GM10266 (cell line): ENCODE results near the gene TSPYL2.

ENCODE experiments used
- DNase-seq: peaks from one replicate; pipeline ENCODE4 v3.0.0; 2012; ENCODE audit errors: extremely low spot score
- CTCF ChIP-seq: IDR thresholded peaks from 2 replicates; pipeline ENCODE4 v1.5.1; 2012; ENCODE audit warnings: mild to moderate bottlenecking, low read depth; ENCODE audit not compliant: control insufficient read depth, insufficient read depth; ENCODE audit errors: missing control alignments

Gene TSPYL2

DNA sequence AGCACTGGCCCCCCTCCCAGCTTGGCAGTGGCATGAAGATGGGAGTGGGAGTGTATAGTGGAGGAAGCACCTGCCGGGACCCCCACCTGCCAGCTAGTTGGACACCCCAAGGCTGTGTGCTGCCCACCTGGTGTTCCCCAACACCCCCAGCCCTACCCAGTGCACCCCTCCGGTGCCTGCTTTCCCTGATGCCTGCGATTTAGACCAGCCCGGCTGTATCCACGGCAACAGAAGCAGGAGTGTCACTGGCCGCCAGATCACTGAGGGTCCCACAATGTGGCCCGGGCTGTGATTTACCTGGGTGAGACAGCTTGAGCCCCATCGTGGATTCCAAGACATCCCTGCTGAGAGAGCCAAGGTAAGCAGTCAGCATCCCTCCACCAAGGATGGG, 33.0 kb upstream of the TSPYL2 start:
- DNase-seq = no peak
- no peak for TF ChIP-seq CTCF

- no peak for TF ChIP-seq CTCF
- DNase-seq = no peak
Measured at GRCh38 chrX:53050841-53051240, 31.3 kb upstream of the TSPYL2 start.

DNA sequence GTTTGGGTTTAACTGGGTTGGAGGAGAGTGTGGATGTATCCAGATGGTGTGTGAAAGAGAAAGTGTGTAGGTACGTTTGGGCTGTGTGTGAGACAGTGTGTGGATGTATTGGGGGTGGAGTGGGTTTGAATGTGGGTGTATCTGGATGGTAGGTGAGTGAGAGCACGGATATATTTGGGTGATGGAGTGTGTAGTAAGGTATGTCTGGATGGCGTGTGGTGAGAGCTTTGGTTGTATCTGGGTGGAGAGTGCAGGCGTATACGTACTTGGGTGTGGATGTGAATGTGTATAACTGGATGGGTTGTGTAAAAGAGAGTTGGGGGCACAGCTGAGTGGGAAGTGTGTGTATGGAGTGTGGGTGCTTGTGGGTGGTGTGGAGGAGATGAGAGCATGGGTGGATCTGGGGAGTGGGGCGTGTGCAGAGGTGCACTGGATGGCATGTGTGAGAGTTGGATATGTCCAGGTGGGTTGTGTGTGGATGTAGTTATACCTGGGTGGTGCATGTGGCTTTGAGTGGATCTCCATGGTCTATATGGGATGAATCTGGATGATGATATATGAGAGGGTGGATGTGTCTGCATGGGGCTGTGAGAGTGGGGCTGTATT, 26.8 kb upstream of the TSPYL2 start:
- no peak for DNase-seq
- TF ChIP-seq CTCF = no peak

DNA sequence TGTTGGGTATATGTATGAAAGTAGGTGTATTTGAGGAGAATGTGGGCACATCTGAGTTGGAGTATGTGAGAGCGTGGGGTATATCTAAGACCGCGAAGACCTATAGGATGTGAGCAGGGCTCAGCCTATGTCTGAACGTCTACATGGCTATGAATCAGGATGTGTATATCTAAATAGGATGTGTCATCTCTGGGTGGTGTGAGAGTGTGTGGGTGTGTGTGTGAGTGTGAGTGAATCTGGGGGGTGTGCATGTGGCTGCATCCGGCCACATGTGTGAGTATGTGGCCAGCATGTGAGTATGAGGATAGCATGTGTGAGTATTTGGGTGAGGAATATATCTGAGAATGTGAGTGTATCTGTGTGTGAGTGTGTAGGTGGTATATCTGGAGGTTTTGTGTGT, 25.9 kb upstream of the TSPYL2 start:
- no peak for DNase-seq
- no peak for TF ChIP-seq CTCF

- no peak for TF ChIP-seq CTCF
- DNase-seq = no peak
Measured at GRCh38 chrX:53065104-53065503, 17.1 kb upstream of the TSPYL2 start.

GRCh38 chrX:53071064-53071463, 11.1 kb upstream of the TSPYL2 start:
- no peak for TF ChIP-seq CTCF
- no peak for DNase-seq

DNA sequence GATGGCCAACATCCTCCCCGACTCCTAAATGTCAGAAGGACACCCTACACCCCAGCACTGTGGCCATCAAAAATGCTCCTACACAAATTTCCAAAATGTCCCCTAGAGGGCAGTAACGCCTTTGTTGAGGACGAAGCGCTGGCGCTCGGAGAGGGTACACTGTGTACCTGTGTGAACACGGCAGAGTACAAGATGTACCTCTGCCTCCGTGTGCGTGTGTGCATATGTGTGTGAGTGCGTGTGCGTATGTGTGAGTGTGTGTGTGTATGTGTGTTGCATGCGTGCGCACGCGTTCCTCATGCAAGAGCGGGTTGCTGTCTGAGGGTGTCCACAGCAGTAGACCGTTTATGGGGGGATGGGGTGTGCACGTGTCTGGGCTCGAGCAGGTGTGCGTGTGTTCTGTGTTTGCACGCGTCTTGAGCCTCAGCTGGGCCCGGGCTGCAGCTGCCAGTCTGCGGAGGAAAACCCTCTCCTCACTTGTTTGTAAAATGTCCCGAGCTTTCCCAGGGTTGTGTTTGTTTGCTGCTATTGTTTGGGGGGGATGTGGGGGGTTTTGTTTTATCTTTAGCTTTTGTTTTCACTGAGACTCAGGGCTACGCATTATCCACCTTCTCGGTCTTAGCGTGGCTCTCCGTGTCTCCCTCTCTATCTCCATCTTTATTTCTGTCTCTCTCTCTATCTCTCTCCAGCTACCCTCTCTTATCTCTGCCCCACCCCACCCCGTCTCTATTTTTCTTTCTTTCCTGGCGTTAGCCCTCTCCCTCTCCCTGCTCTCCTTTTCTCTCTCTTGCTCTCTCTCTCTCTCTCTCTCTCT, 10.4 kb upstream of the TSPYL2 start:
- DNase-seq = peak; percentile 59
- peak; percentile 52 for TF ChIP-seq CTCF
